Measurements from ENCODE around the gene ACBD6. TPM values are rescaled to one million over a fixed set of nuclear protein-coding genes. Genes with fewer than 3 reads are reported as not detected.

The ACBD6 gene
- total RNA-seq, 1 experiment from 2014 or later = 48.5 TPM

GRCh38 chr1:180278596-180279395 is 223.6 kb downstream of the ACBD6 start:
- POLR2A ChIA-PET = interaction anchor here (0.6 kb wide), 1 partner anchor 33 kb away, joined by 10 read pairs; no protein-coding TSS in a partner anchor

GRCh38 chr1:180278194-180278515 is 224.2 kb downstream of the ACBD6 start:
- CTCF ChIA-PET = interaction anchor here (0.5 kb wide), 1 partner anchor 204 kb away, joined by 3 read pairs; no protein-coding TSS in a partner anchor
- no peaks in the 10 kb centered on the region for H3K4me1 ChIP-seq (ENCODE audit: control insufficient read depth, insufficient read depth, low read length)
- no peak for TF ChIP-seq CTCF (IDR thresholded peaks at IDR 0.05)
- no peak for ATAC-seq
- BruUV-seq (replicated peaks) = no TSS peak
- no peaks in the 10 kb centered on the region for H3K36me3 ChIP-seq (ENCODE audit: control insufficient read depth, insufficient read depth, low read length)
- intact Hi-C loops (cut with micrococcal nuclease; ENCODE audit: unreplicated experiment) (no loop called here), in situ Hi-C loops (cut with HindIII; ENCODE audit: low pct_unique_long_range_greater_than_20kb, low sequenced_read_pairs) (no loop called here)
- H3K27ac ChIP-seq (ENCODE audit: low read length) = no peak overlapping the region
- no peak for DNase-seq (ENCODE audit: low read depth, low spot score)
- H3K4me3 ChIP-seq (ENCODE audit: low read depth in 2 of 2, low read length in 2 of 2) = no peak overlapping the region
- no peaks in the 10 kb centered on the region for H3K27me3 ChIP-seq (ENCODE audit: control insufficient read depth, insufficient read depth, low read length)
- no peaks in the 10 kb centered on the region for H3K9me3 ChIP-seq (ENCODE audit: control insufficient read depth, insufficient read depth, low read depth, low read length)
- POLR2A ChIA-PET = interaction anchor here (0.6 kb wide), 1 partner anchor 32 kb away, joined by 10 read pairs; no protein-coding TSS in a partner anchor

More at GRCh38 chr1:180278596-180279395, 223.6 kb downstream of the ACBD6 start:
- intact Hi-C loops (cut with micrococcal nuclease; ENCODE audit: unreplicated experiment) = no loop called here
- no TSS peak for BruUV-seq (replicated peaks)
- Histone ChIP-seq H3K27ac (ENCODE audit: low read length) (no peak overlapping the region), H3K4me3 (ENCODE audit: low read depth in 2 of 2, low read length in 2 of 2) (no peak overlapping the region), H3K4me1 (ENCODE audit: control insufficient read depth, insufficient read depth, low read length) (no peaks in the 10 kb centered on the region), H3K9me3 (ENCODE audit: control insufficient read depth, insufficient read depth, low read depth, low read length) (no peaks in the 10 kb centered on the region), H3K36me3 (ENCODE audit: control insufficient read depth, insufficient read depth, low read length) (no peaks in the 10 kb centered on the region), H3K27me3 (ENCODE audit: control insufficient read depth, insufficient read depth, low read length) (no peaks in the 10 kb centered on the region)
- ATAC-seq = no peak
- CTCF ChIA-PET = interaction anchor here (0.5 kb wide), 1 partner anchor 203 kb away, joined by 3 read pairs; no protein-coding TSS in a partner anchor
- TF ChIP-seq CTCF (IDR thresholded peaks at IDR 0.05) (no peak), REST (IDR thresholded peaks at IDR 0.05; ENCODE audit: insufficient read depth in 1 of 2, low read depth in 2 of 2, low read length in 1 of 2) (no peak), SIN3A (IDR thresholded peaks at IDR 0.05; ENCODE audit: borderline replicate concordance, insufficient read depth, low read depth, low read length) (no peak), TCF7L2 (IDR thresholded peaks at IDR 0.05; ENCODE audit: low read depth, low read length) (no peak), POLR2AphosphoS5 (IDR thresholded peaks at IDR 0.05; ENCODE audit: low read depth, low read length) (no peak)
- DNase-seq (ENCODE audit: low read depth, low spot score) = no peak
- in situ Hi-C loops (cut with HindIII; ENCODE audit: low pct_unique_long_range_greater_than_20kb, low sequenced_read_pairs) = no loop called here

All from Panc1 (cell line).